ENCODE data around the gene AFAP1L1. TPM values are rescaled to one million over a fixed set of nuclear protein-coding genes. Genes with fewer than 3 reads are reported as not detected.

Gene AFAP1L1
- 10 to 100 TPM; 10.4 to 12.6 TPM for total RNA-seq
- 11.9 TPM for polyA plus RNA-seq (ENCODE audit: insufficient read depth, low read depth, low replicate concordance)
- long read RNA-seq, donor 1, full-length matches to known transcripts, result 3 of 3 reads
- long read RNA-seq, donor 1, partial matches to known transcripts, result 0 of 3 reads
- long read RNA-seq, donor 1, other reads (novel, unspliced or antisense), result 0 of 3 reads
- long read RNA-seq, donor 2, full-length matches to known transcripts, result 6 of 6 reads
- long read RNA-seq, donor 2, partial matches to known transcripts, result 0 of 6 reads
- long read RNA-seq, donor 2, other reads (novel, unspliced or antisense), result 0 of 6 reads

- Histone ChIP-seq H3K4me1 (no peaks in the 10 kb centered on the region), H3K36me3 (ENCODE audit: low read depth, missing control alignments) (no peaks in the 10 kb centered on the region), H3K4me3 (peak within 1 kb of the TSS; percentile 58 to 63), H3K27ac (peak within 1 kb of the TSS; percentile 29 to 81), H3K9me3 (no peaks in the 10 kb centered on the region), H3K27me3 (no peaks in the 10 kb centered on the region)
- DNase-seq, result peak; percentile 74
- intact Hi-C loops (cut with DNase I; ENCODE audit: low total_unique reads), result no loop called here
- TF ChIP-seq CTCF (IDR thresholded peaks at IDR 0.05) (no peak), POLR2A (IDR thresholded peaks at IDR 0.05) (no peak)
- 0 to 1% methylated on average over 47 to 53 of the region's 81 CpGs for WGBS, 2 donors
Observed at GRCh38 chr5:149271716-149272563, at the start of gene AFAP1L1. Gene AFAP1L1, plus strand, starts transcription at chr5:149271859. Its CDS starts 110 bp downstream, at chr5:149271969.

- peak; percentile 20 for DNase-seq
- Histone ChIP-seq H3K27me3 (no peaks in the 10 kb centered on the region), H3K27ac (no peak overlapping the region), H3K4me1 (peaks cover 5% of the 10 kb centered on the region), H3K4me3 (no peak overlapping the region), H3K36me3 (ENCODE audit: low read depth, missing control alignments) (no peaks in the 10 kb centered on the region), H3K9me3 (no peaks in the 10 kb centered on the region)
- TF ChIP-seq CTCF (IDR thresholded peaks at IDR 0.05), result no peak
- no peak for TF ChIP-seq POLR2A (IDR thresholded peaks at IDR 0.05)
- intact Hi-C loops (cut with DNase I; ENCODE audit: low total_unique reads), result no loop called here
- WGBS, 2 donors, result 86 to 90% methylated on average over 11 of the region's 11 CpGs
Observed at GRCh38 chr5:149223081-149223848, 48.4 kb upstream of the AFAP1L1 start.

GRCh38 chr5:149224282-149224681 is 47.4 kb upstream of the AFAP1L1 start:
- H3K9me3 ChIP-seq, result no peaks in the 10 kb centered on the region
- no peak for DNase-seq
- H3K4me3 ChIP-seq, result no peak overlapping the region
- no peak overlapping the region for H3K27ac ChIP-seq
- no peak for TF ChIP-seq POLR2A (IDR thresholded peaks at IDR 0.05)
- TF ChIP-seq CTCF (IDR thresholded peaks at IDR 0.05), result no peak
- H3K27me3 ChIP-seq, result no peaks in the 10 kb centered on the region
- H3K36me3 ChIP-seq (ENCODE audit: low read depth, missing control alignments), result no peaks in the 10 kb centered on the region
- intact Hi-C loops (cut with DNase I; ENCODE audit: low total_unique reads), result no loop called here
- peaks cover 5% of the 10 kb centered on the region for H3K4me1 ChIP-seq
- WGBS, 2 donors, result 89 to 92% methylated on average over 5 of the region's 5 CpGs

- Histone ChIP-seq H3K4me1 (no peaks in the 10 kb centered on the region), H3K27me3 (no peaks in the 10 kb centered on the region), H3K4me3 (no peak overlapping the region), H3K27ac (no peak overlapping the region), H3K9me3 (no peaks in the 10 kb centered on the region), H3K36me3 (ENCODE audit: low read depth, missing control alignments) (no peaks in the 10 kb centered on the region)
- TF ChIP-seq POLR2A (IDR thresholded peaks at IDR 0.05) (no peak), CTCF (IDR thresholded peaks at IDR 0.05) (no peak)
- intact Hi-C loops (cut with DNase I; ENCODE audit: low total_unique reads), result no loop called here
- DNase-seq, result no peak
- 77 to 89% methylated on average over 2 of the region's 2 CpGs for WGBS, 2 donors
Observed at GRCh38 chr5:149227168-149227826, 44.4 kb upstream of the AFAP1L1 start.
